Rectal smooth muscle tissue (tissue), 1 donor: ENCODE data around the gene RBKS.

ENCODE experiments used
- H3K27ac ChIP-seq: one replicate; pipeline ENCODE4 v1.7.0; 2013; ENCODE audit warnings: low read depth, low read length, inconsistent platforms
- H3K27me3 ChIP-seq: one replicate; pipeline ENCODE4 v1.7.0; 2013; ENCODE audit warnings: low read length; ENCODE audit not compliant: control insufficient read depth, insufficient read depth
- H3K36me3 ChIP-seq: one replicate; pipeline ENCODE4 v1.7.0; 2013; ENCODE audit warnings: low read length; ENCODE audit not compliant: control insufficient read depth, insufficient read depth
- H3K4me1 ChIP-seq: one replicate; pipeline ENCODE4 v1.7.0; 2013; ENCODE audit warnings: low read length; ENCODE audit not compliant: control insufficient read depth, insufficient read depth
- H3K4me3 ChIP-seq: one replicate; pipeline ENCODE4 v1.7.0; 2013; ENCODE audit warnings: low read length
- H3K9ac ChIP-seq: one replicate; pipeline ENCODE4 v1.7.0; 2013; ENCODE audit warnings: low read length

The RBKS gene

DNA sequence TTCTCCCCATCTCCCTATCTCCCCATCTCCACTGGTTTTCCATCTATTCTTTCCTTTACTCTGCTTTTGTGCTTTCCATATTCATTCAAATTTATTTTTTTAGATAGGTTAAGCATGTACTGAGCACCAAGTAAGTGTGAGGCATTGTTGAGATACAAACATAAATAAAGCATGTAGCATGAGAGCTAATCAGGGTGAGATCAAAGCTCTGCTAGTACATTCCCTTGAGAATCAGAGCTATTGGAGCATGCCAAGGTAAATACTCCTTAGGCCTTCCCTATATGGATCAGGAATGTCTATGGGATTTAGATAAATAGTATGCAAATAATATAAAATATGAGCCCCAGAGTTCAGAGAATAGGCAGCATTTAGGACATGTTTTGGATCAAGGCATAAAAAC, 25.7 kb upstream of the RBKS start:
- no peaks in the 10 kb centered on the region for H3K36me3 ChIP-seq
- no peak overlapping the region for H3K4me3 ChIP-seq
- H3K27me3 ChIP-seq, result no peaks in the 10 kb centered on the region
- H3K4me1 ChIP-seq, result peaks cover 20% of the 10 kb centered on the region
- peak overlapping the region; percentile 71 for H3K27ac ChIP-seq
- H3K9ac ChIP-seq, result no peak overlapping the region

DNA sequence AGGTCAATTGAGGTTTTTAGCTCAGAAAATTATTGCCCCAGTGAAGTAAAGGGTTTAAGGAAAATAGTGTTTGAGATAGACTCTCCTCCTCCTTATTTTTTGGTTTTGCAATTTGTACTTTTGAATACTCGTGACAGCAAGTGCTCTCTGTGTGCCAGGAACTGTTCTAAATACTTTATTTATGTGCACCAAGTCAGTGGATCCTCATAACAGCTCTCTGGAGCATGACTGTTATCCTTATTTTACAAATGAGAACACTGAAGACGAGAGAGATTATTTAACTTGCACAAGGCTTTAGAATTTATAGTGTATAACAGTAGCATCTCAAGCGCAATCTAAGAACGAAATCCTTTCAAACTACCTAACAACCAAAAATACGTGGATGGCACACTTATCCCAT, 25.0 kb upstream of the RBKS start:
- no peak overlapping the region for H3K9ac ChIP-seq
- H3K4me1 ChIP-seq, result peaks cover 20% of the 10 kb centered on the region
- no peaks in the 10 kb centered on the region for H3K27me3 ChIP-seq
- H3K4me3 ChIP-seq, result no peak overlapping the region
- no peaks in the 10 kb centered on the region for H3K36me3 ChIP-seq
- peak overlapping the region; percentile 71 for H3K27ac ChIP-seq

DNA sequence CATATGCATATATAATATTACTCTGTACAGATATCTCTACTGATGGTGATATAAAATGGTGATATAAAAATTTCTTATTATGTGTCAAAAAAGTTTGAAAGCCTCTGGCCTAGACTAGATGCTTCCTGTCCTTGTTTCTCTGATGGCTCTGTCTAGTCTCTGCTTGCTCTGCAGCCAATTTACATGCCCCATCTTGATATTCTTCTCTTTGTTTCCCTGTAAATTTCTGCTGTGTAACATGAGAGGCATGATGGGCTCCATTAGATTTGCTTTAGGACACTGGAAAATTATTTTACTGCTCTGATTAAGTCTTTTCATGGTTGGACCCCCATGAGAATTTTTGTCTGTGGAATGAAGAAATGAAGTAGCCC, 24.6 kb upstream of the RBKS start:
- H3K27me3 ChIP-seq, result no peaks in the 10 kb centered on the region
- H3K36me3 ChIP-seq, result no peaks in the 10 kb centered on the region
- H3K4me3 ChIP-seq, result no peak overlapping the region
- peaks cover 20% of the 10 kb centered on the region for H3K4me1 ChIP-seq
- no peak overlapping the region for H3K9ac ChIP-seq
- peak overlapping the region; percentile 71 for H3K27ac ChIP-seq

DNA sequence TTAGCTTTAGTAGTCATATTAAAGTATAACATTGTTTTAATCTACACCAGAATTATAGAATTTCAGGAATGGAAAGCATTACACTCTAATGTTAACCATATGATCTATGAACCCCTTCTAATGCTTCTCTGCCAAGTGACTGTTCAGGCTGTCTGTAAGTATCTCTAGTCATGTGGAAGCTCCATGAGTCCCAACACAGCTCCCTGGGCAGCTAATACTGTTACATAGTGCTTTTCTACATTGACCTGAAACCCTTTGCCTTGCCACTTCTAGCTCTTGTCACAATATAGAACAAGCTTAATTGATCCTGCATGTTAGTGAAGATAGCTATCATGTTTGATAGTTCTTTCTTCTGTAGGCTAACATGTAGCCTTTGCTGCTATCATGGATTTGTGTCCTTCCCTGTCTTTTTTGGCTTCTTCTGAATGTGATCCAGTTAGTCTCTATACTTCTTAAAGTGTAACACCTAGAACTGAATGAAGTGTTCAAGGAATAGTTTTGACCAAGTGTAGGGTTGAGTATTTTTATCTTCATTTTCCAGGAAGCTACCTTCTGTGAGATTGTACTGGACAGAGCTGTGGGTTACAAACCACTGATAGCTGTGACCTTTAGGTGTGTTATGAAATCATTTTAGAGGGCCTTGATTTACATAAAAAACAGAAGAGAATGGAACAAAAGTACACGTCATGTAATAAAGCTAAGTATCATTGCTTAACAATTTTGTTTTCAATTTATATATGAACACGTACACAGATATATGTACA, 24.0 kb upstream of the RBKS start:
- H3K27me3 ChIP-seq, result no peaks in the 10 kb centered on the region
- peak overlapping the region; percentile 71 for H3K27ac ChIP-seq
- H3K36me3 ChIP-seq, result no peaks in the 10 kb centered on the region
- H3K9ac ChIP-seq, result no peak overlapping the region
- H3K4me1 ChIP-seq, result peaks cover 20% of the 10 kb centered on the region
- no peak overlapping the region for H3K4me3 ChIP-seq

DNA sequence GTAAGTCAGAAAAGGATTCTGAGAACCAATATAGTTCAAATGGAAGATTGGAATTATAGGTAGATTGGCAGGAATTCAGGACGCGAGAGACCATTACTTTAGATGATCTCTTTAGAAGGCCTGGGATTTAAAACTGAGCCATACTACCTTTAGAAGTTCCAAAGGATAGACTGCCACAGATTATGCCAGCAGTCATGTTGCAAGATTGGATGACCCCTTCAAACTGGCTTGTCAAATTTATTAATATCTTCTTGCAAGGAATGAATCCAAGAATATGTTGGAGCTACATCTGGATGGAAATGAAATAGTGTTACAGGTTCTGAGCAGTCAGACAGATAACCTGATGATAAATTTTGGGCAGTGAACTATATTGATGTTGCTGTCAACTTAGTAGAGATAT, 22.3 kb upstream of the RBKS start:
- H3K4me1 ChIP-seq, result peaks cover 20% of the 10 kb centered on the region
- H3K27ac ChIP-seq, result no peak overlapping the region
- no peaks in the 10 kb centered on the region for H3K36me3 ChIP-seq
- no peak overlapping the region for H3K9ac ChIP-seq
- H3K4me3 ChIP-seq, result no peak overlapping the region
- H3K27me3 ChIP-seq, result no peaks in the 10 kb centered on the region

DNA sequence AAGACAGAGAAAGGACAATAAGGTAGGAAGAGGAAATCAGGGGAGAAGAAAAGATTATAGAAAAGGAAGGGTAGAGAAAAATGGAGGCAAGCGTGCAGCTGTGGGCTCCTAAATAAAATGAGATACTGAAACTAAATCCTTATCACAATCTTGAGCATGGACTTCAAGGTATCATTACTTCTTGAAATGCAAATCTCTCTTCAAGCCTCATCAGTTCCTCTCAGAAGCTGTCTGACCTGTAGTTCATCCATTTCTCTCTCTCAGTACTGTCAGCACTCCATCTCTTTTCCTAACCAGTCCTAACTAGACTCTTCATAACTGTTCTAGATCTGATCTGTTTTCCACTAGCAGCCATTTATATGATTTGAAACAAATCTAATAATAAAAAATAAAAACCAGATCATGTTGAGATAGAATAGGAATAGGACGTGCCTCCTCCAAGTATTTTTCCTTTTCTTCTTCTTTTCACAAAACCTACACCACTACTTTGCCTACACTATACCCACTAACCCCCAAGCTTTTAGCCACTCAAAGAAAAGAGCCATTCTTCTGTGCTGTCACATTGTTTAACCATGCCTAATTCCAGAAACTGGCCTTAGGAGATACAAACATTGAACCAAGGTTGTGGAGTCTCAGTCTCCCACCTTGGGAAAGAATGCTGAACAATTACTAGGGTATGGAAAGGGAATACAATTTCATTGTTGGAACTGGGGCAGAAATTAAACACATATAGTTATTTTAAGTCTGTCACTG, 21.4 kb upstream of the RBKS start:
- Histone ChIP-seq H3K9ac (no peak overlapping the region), H3K4me3 (no peak overlapping the region), H3K36me3 (no peaks in the 10 kb centered on the region), H3K27ac (no peak overlapping the region), H3K4me1 (peaks cover 19% of the 10 kb centered on the region), H3K27me3 (no peaks in the 10 kb centered on the region)

DNA sequence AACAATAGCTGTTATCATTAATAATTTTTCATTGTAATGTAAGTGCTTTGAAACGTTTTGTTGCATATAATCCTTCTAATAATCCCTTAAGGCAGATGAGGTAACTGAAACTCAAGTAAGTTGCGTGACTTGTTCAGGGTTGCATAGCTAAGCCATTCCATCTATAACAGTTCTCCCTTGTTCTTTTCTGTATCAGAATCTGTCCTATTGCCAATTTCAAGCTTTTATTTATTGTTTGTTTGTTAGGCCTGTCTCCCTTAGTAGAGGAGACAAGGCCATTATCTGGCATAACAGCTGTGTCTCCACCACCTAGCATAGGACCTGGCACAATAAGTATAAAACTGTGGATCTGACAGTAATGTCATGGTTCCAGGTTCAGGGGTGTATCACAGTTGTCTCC, 19.7 kb upstream of the RBKS start:
- Histone ChIP-seq H3K27me3 (no peaks in the 10 kb centered on the region), H3K27ac (no peak overlapping the region), H3K36me3 (no peaks in the 10 kb centered on the region), H3K9ac (no peak overlapping the region), H3K4me3 (no peak overlapping the region), H3K4me1 (peaks cover 2% of the 10 kb centered on the region)

DNA sequence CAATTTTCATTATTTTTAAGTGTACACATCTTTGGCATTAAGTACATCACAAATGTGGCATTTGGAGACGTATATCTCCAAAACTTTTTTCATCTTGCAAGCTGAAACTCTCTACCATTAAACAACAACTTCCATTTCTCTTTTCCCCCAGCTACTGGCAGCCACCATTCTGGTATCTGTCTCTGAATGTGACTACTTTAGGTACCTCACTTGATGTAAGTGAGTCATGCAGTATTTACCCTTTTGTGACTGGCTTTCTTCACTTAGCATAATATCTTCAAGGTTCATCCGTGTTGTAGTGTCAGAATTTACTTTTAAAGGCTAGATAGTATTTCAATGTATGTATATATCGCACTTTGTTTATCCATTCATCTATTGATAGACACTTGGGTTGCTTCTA, 17.4 kb upstream of the RBKS start:
- H3K9ac ChIP-seq, result no peak overlapping the region
- H3K27ac ChIP-seq, result no peak overlapping the region
- H3K36me3 ChIP-seq, result no peaks in the 10 kb centered on the region
- H3K4me1 ChIP-seq, result no peaks in the 10 kb centered on the region
- H3K27me3 ChIP-seq, result no peaks in the 10 kb centered on the region
- no peak overlapping the region for H3K4me3 ChIP-seq

DNA sequence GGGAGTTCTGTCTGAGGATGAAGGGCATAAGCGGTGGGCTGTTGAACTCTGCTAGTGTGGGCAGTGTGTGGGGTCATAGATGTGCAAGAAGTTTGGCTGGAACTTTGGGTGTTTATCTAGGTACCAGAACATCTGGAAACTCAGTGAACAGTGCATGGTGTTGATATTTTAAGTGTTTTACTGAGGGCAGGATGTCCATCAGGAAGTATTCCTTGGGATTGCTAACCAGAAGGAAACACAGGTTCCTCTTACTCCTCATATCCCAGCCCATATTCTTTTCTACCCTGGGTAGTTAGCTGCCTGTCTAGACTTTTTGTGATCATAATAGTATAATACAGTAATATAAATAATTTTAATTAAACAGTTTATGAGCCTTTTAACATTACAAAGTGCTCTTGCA, 15.9 kb upstream of the RBKS start:
- Histone ChIP-seq H3K36me3 (no peaks in the 10 kb centered on the region), H3K4me3 (no peak overlapping the region), H3K27ac (no peak overlapping the region), H3K4me1 (no peaks in the 10 kb centered on the region), H3K9ac (no peak overlapping the region), H3K27me3 (no peaks in the 10 kb centered on the region)

DNA sequence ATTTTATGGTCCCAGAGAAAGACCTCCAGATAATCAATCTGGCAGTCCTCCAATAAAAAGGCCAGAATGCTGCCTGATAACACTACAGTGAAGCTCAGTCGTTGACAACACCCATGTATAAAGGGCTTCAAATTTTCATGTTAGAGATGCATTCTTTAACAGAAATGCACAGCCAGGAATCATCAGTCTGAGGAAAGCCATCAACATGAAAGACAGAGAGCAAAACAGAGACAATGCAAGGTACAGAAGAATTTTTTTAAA, 14.1 kb upstream of the RBKS start:
- Histone ChIP-seq H3K36me3 (no peaks in the 10 kb centered on the region), H3K4me1 (no peaks in the 10 kb centered on the region), H3K27ac (no peak overlapping the region), H3K27me3 (no peaks in the 10 kb centered on the region), H3K4me3 (no peak overlapping the region), H3K9ac (no peak overlapping the region)

DNA sequence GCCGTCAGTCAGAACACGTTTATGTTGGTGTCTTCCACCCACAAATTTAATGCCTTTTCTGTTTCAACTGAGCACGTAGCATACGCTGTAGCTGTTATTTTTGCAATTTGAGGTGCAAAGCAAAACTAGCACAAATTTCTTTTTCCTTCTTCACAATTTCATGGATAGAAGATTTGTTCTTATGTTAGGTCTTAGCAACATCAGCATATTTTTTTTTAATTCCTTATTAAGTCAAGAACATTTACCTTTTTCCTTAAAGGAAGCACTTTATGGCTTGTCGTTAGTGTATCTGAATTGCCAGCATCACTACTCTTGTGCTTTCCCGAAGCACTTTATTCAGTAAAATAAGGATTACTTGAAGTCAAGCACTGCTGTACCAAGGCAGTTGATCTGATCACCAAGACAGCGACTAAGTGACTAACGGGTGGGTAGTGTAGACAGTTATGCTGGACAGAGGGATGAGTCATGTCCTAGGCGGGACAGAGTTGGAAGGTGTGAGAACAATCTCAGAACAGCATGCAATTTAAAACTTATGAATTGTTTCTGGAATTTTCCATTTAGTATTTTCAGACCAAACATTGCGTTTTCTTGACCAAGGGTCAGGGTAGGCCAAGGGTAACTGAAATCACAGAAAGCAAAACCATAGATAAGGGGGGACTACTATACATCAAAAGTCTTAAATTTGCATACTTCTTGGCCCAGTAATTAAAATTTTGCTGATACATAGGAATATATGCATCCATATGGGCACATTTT, 13.6 kb upstream of the RBKS start:
- Histone ChIP-seq H3K27ac (no peak overlapping the region), H3K36me3 (no peaks in the 10 kb centered on the region), H3K4me1 (no peaks in the 10 kb centered on the region), H3K27me3 (no peaks in the 10 kb centered on the region), H3K9ac (no peak overlapping the region), H3K4me3 (no peak overlapping the region)

DNA sequence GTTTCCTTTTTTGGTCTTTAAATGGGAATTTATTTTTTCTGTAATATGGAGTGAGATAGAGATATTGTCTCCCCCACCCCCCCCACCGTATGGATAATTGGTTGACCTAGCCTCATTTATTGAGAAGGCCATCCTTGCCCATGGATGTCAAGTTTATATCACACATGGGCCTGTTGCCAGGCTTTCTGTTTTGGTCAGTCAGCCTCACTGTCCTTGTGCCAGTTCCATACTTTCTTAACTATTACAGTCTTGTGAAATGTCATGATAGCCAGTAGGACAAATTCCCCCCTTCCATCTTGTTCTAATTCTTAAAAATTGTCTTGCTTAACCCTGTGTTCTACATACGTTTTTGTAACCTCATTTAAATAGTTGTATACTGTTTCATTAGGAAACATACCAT, 12.8 kb upstream of the RBKS start:
- no peaks in the 10 kb centered on the region for H3K27me3 ChIP-seq
- H3K27ac ChIP-seq, result no peak overlapping the region
- no peaks in the 10 kb centered on the region for H3K4me1 ChIP-seq
- H3K4me3 ChIP-seq, result no peak overlapping the region
- H3K9ac ChIP-seq, result no peak overlapping the region
- H3K36me3 ChIP-seq, result no peaks in the 10 kb centered on the region
